Measurements from ENCODE around the gene TSHZ2.

TSHZ2 gene

DNA sequence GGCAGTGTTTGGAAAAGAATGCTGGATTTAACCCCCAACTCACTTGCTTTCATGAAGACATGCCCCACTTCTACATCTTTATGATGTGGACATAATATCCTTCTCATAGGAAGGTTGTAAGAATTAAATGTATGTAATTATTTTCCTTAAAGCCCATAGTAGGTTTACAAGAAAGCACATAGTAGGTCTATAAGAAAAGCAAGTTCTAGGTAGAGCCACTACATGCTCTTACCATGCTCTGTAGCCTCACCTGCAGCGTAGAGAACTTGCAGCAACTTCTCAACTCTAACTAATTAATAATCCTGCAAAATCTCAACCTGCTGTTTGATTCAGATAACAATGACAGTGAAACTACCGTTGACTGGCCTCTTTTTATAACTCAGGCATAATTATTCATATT is 288.4 kb downstream of the TSHZ2 start:
- no peak for DNase-seq

GRCh38 chr20:53262365-53262764 is 290.2 kb downstream of the TSHZ2 start:
- no peak for DNase-seq

- no peak for DNase-seq
Observed at GRCh38 chr20:53263554-53264438, 291.6 kb downstream of the TSHZ2 start.

GRCh38 chr20:53264604-53265003 is 292.4 kb downstream of the TSHZ2 start:
- DNase-seq = no peak

- DNase-seq = no peak
Observed at GRCh38 chr20:53265304-53265875, 293.2 kb downstream of the TSHZ2 start.

- DNase-seq = no peak
Observed at GRCh38 chr20:53269380-53269779, 297.2 kb downstream of the TSHZ2 start.

GRCh38 chr20:53270792-53271375 is 298.7 kb downstream of the TSHZ2 start:
- no peak for DNase-seq

DNA sequence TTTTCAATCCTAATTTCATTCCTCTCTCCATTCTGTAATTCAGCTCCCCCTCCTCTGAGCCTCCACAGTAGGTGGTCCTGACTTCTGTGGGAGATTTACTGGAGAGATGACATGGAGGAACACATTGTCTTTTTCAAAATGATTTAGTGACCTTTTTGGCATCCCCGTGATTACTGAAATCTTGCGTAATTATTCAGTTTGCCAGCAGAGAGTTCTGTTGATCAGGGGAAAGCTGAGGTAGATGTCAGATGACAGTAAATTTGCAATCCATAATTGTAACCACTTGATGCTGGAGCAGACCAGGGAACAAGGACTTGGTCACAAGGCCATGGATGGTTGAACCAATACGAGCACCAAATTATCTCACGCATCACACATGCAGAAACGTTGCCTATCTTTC is 302.2 kb downstream of the TSHZ2 start:
- DNase-seq = no peak

GRCh38 chr20:53274807-53275206 is 302.6 kb downstream of the TSHZ2 start:
- no peak for DNase-seq

DNA sequence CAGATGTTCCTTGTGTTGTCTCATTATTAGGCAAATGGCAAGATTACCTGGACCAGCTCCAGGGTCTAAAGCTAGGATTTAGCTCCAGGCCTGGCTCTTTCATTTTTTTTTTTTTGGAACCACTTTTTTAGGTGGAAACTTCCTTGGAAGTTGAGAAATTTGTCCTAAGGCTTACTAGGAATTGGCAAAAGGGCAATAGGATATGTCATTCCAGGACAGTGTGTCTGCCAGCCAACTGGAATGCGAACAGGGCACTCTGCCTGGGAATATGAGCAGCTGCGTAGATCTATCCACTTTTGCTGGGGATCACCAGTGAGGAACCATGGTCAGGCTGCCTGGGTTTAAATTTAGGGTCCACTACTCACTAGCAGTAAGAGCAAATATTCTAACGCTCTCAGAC is 304.0 kb downstream of the TSHZ2 start:
- no peak for DNase-seq

GRCh38 chr20:53278555-53278954 is 306.4 kb downstream of the TSHZ2 start:
- no peak for DNase-seq

GRCh38 chr20:53279735-53280134 is 307.6 kb downstream of the TSHZ2 start:
- DNase-seq = no peak

GRCh38 chr20:53281557-53282117 is 309.5 kb downstream of the TSHZ2 start:
- no peak for DNase-seq

- DNase-seq = no peak
Observed at GRCh38 chr20:53282217-53282955, 310.2 kb downstream of the TSHZ2 start.

GRCh38 chr20:53283011-53283410 is 310.9 kb downstream of the TSHZ2 start:
- DNase-seq = no peak

DNA sequence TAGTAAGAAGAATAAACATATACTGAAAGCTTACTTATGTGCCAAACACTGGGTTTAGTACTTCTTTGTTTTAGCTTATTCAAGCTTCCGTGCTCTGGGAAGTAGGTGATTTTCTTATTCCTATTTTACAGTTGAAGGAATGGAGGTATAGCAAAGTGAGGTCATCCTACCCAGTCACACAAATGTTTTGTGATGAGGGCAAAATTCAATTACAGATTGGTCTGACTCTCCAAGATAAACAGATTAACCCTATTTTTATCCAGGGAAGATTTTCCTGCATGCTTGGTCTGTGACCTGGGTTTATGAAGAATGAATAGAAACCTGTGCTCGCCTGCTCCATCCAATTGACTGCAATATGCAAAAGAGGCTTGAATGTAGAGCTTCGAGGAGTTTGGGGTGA is 311.4 kb downstream of the TSHZ2 start:
- no peak for DNase-seq

- DNase-seq = no peak
Observed at GRCh38 chr20:53284256-53284655, 312.1 kb downstream of the TSHZ2 start.

- no peak for DNase-seq
Observed at GRCh38 chr20:53284696-53285095, 312.5 kb downstream of the TSHZ2 start.

DNA sequence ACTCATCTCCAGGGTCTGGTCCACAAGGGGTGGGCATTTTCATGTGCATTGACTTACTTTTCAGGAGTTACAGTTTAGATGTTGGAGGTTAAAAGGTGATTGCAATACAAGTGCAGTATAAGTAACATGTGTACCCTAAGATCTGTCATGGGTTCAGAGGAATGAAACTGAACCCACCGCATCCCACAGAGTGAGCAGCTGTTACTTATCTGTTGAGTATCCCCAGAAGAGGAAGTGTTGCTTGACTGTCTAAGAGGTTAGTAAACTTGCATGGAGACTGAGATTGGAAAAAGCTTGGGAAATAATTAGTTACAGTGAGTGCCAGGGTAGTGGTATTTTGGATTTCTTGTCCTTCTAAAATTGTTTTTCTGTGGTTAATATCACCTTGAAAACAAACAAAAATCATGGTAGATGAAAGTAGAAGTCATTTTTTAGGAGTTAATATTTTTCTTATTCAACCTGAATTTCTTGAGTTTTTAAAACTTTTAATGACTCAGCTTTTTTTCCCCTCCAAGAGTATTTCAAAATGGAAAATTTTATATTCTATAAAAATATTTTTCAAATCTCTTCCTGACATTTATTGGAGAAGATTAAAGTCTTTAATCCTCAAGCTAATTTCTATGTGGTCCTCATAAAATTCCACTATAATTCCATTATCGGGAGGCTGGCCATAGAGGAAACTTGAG is 315.3 kb downstream of the TSHZ2 start:
- no peak for DNase-seq

- no peak for DNase-seq
Observed at GRCh38 chr20:53291548-53291947, 319.4 kb downstream of the TSHZ2 start.

DNA sequence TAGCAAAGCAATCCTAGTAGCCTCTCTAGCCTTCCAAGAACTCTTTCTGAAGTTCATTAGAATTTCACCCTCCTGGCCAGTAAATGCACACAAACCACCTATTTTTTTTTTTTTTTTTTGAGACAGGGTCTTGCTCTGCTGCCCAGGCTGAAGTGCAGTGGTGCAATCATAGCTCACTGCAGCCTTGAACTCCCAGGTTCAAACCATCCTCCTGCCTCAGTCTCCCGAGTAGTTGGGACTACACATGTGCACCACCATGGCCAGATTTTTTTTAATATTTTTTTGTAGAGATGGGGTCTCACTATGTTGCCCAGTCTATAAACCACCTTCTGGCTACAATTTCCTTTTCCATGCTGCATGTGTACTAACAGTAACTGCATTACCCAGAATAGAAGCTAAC is 320.2 kb downstream of the TSHZ2 start:
- no peak for DNase-seq

- DNase-seq = no peak
Observed at GRCh38 chr20:53294804-53295203, 322.6 kb downstream of the TSHZ2 start.

DNA sequence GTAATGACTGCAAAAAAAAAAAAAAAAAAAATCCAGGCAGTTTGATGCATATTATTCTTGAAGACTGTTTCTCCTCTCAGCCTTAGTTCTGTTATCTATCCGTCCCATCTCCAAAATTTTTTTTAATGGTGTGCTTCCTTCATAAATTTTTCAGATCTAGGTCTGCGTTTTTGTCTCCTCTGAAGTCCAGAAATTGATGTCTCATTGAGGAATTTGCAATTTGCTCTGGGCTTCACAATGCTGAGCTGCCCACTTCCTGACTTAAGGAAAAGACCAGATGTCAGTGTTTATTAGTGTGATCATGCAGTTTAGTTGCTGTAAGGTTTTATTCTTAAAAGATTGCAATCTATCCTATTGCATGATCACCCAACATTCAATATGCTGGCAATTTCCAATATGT is 323.9 kb downstream of the TSHZ2 start:
- DNase-seq = no peak
